ENCODE measurements around the gene GTF3C4.
"Not testable (repeated sequence)": the region's sequence is repeated elsewhere in the genome, so short reads cannot be mapped to it uniquely, and the experiment has no call there.

GTF3C4 gene

DNA sequence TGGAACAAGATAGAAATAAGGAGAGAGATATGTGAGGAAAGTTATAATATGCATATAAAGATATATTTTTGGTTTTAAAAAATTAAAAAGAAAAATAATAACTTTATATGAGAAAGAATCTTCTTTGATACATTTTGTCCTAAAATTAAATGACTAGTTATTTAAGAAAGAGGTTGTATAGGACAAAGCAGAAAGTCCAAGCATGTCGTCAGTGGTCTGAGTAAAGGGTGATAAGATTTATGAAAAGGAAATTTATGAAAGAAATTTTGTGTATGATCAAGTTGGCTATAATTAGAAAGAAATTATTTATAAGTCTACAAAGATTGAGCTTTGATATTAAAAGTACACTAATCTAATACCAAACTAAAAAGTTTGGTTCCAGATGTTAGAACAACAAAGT lies 32.0 kb downstream of the GTF3C4 start:
- DNase-seq (ENCODE audit: low read depth) = no peak

DNA sequence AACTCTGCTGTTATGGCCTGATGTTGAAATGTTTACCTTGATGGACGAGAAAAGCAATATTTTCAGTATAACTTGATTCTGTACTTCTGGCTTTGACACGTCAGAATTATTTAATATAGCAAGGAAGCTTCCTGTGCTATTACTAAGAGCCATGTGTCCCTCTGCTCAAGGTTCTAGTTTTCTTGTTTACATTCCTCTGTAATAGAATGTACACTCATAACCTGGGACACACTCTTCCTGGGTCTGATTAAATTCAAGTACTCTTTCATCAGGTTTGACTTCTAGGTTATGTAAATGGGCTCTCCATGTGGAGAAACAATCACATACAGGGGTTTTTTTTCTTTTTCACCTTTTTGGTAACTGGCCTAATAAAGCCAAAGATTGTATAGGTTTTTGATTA lies 33.1 kb downstream of the GTF3C4 start:
- DNase-seq (ENCODE audit: low read depth) = no peak

DNA sequence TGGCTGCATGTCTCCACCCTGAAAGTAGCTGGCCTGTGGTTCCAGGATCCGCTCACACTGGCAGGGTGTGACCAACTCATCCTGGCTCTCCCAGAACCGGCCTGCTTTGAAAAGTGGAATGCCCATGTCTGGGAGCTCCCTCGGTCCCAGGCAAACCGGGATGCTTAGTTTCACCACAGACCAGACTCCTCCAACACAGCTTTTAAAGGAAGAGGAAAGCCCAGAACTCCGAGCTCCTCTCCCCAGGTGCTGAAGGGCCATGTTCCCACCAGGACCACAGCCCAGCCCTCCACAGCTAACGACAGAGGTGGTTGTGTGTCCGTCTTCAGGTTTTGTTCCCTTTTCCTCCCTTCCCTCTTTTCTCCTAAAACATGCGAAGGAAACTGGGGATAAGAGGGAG lies 38.0 kb downstream of the GTF3C4 start:
- DNase-seq (ENCODE audit: low read depth) = no peak

DNA sequence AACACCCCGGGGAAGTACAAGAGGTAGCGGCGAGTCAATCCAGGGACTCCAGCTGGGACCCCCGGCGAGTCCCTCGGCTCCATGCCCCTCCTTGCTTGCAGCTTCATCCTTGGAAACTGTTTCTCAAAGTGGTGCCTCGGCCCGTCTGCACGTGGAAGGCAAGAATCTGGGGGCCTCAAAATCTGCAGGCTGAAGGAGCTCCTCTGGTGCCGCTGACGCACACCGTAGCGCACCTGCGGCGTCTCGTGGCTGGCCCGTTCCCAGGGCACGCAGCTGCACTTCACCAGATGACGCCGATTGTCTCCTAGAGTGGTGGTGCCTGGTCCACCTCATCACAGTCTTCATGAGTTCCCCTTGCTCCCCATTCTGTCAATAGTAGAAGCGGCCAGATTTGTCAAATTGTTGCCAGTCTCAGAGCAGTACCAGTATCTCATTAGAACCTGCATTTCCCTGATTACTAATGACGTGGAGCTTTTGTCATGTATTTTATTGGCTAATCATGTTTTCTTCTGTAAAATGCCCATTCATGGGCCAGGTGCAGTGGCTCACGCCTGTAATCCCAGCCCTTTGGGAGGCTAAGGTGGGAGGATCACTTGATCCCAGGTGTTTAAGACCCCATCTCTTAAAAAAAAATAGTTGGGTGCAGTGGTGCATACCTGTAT lies 38.6 kb downstream of the GTF3C4 start:
- DNase-seq (ENCODE audit: low read depth) = no peak

DNA sequence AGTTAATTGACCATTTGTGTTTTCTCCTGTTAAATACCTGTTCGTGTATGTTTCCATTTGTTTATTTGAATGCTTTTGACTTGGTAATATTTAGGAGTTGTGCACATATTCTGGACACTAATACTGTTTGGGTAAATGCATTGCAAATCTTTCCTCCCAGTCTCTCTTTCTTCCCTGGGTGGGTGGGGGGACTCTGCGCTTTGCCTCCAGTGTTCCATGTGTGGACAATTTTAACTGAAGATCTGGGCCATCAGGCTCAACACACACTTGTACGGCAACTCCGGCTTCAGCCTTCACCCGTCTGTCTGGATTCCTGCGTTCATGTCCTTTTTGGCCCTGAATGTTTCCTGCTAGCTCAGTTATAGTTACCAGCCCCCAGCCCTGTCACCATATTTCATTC lies 40.1 kb downstream of the GTF3C4 start:
- no peak for DNase-seq (ENCODE audit: low read depth)

DNA sequence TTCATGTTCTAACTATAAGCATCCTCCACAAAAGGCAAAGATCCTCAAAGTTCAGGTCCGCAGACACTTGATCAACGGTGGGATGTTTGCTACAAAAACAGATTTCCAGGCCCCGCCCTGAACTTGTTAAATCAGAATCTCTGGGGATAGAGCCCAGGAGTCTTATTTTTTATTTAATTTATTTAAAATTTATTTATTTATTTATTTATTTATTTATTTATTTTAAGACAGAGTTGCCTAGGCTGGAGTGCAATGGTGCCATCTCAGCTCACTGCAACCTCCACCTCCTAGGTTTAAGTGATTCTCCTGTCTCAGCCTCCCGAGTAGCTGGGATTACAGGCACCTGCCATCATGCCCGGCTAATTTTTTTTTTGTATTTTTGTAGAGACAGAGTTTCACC lies 40.9 kb downstream of the GTF3C4 start:
- DNase-seq (ENCODE audit: low read depth) = not testable (repeated sequence)

GRCh38 chr9:132711846-132712245 lies 41.6 kb downstream of the GTF3C4 start:
- no peak for DNase-seq (ENCODE audit: low read depth)

DNA sequence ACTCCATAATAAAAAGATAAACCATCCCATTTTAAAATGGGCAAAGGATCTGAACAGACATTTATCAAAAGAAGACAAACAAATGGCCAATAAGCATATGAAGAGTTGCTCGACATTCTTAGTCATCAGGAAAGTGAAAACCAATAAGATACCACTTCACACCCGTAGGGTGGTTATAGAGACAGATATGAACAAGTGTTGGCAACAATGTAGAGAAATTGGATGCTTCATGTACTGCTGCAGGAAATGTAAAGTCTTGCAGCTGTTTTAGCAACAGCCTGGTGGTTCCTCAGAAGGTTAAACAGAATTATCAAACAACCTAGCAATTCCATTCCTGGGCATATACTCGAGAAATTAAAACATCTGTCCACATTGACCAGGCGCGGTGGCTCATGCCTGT lies 42.5 kb downstream of the GTF3C4 start:
- no peak for DNase-seq (ENCODE audit: low read depth)

DNA sequence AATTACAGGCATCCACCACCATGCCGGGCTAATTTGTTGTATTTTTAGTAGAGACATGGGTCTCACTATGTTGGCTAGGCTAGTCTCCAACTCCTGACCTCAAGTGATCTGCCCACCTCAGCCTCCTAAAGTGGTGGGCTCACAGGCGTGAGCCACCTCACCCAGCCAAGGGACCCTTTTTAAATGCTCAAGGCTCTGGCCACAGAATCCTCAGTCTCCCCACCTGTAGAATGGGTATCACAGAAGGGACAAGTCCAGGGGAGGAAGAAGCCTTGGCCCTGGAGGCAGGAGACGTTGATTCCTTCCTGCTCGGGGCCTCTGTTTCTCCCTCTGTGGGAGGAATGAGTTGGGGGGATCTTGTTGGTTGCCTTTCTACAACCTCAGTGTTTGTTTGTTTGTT lies 45.7 kb downstream of the GTF3C4 start:
- no peak for DNase-seq (ENCODE audit: low read depth)

- no peak for DNase-seq (ENCODE audit: low read depth)
Observed at GRCh38 chr9:132717326-132717945, 47.2 kb downstream of the GTF3C4 start.

DNA sequence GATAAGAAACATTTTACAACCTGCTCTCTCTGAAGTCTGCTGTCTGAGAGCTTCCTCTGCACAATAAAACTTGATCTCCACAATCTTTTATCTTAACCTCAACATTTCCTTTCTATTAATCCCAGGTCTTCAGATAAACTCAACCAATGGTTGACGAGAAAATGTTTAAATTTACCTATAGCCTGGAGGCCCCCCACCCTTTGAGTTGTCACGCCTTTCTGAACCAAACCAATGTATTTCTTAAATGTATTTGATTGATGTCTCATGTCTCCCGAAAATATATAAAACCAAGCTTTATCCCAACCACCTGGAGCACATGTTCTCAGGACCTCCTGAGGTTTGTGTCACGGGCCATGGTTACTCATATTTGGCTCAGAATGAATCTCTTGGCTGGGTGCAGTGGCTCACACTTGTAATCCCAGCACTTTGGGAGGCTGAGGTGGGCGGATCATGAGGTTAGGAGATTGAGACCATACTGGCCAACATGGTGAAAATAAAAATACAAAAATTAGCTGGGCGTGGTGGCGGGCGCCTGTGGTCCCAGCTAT lies 48.2 kb downstream of the GTF3C4 start:
- not testable (repeated sequence) for DNase-seq (ENCODE audit: low read depth)

DNA sequence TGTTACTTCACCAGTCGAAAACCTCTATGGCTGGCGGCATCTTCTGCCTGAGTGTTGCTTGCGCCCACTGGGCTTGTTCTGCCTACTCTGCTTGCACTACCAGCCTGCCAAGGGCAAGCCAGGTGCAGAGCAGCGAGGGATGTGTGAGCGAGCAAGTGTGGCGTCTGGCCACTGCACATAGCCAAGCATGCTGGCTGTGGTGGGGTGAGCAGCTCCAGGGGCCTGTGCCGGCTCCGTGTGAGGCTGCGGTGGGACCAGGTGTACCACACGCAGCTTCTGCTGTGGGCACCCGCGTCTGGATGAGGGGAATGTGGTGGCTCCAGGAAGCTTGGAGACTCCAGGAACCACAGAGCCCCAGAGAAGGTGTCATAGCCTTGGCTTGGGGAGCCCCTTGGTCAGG lies 51.4 kb downstream of the GTF3C4 start:
- no peak for DNase-seq (ENCODE audit: low read depth)

DNA sequence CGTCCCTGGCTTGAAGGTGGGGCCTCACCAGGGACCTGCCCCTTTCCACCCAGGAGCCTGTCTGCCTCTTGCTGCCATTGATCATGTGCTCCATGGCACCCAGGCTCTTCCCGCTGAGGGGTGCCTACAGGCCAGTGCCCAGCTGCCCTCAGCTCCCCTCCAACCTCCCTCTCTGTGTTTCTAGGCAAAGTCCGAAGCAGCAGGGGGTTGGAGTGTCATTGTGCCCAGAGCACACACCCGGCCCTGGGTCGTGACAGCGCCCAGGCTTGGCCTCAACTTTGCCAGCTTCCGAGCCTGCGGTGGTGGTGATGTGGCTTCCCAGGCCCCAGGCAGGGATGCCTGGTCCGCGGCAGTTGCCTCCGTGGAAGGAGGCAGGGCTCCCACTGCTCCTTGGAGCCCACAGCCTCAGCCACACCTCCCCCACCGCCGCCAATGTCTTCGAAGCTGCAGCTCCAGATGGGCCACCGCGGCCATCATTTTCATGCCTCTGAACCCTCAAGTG lies 52.4 kb downstream of the GTF3C4 start:
- no peak for DNase-seq (ENCODE audit: low read depth)

DNA sequence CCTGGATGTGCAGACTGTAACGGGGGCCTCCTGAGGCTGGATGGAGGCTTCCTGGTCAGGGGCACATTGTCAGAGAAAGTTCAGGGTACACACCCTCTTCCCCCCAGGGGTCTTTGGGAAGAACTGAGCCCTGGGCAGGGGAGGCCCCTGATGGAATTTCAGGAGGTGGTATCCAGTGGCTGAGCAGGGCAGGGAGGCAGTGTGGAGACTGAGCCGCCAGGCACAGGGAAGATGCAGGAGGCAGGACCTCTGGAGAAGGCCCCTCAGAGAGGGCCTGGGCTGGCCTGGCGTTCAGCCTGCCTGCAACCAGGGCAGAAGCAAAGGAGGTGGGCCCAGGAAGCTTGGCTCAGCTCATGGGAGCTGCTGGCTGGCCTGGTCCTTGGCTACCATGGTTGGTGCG lies 53.5 kb downstream of the GTF3C4 start:
- DNase-seq (ENCODE audit: low read depth) = no peak

- no peak for DNase-seq (ENCODE audit: low read depth)
Observed at GRCh38 chr9:132725306-132725705, 55.0 kb downstream of the GTF3C4 start.

DNA sequence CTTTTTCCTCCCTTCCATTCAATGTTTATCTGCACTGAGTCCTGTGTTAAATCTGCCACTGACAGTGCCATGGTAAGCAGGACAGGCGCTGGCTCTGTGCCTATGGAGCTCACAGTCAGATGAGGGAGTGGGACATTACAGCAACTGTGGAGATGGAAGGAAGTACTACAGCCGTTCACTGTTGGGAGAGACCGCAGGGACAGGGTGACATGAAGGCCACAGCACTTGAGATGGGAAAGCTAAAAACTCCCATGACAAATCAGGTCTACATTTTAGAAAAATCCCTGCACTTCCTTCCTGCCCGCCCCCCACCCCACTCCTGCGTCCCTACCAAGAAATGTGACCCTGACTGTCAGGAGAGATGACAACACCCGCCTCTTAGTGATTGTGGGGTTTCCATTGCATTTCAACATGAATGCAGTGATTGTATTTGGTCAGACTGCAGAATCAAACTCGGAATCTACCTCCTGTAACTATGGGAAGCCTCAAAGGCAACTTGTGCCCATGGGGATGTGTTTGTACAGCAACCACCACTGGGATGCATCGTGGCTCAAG lies 56.4 kb downstream of the GTF3C4 start:
- no peak for DNase-seq (ENCODE audit: low read depth)

DNA sequence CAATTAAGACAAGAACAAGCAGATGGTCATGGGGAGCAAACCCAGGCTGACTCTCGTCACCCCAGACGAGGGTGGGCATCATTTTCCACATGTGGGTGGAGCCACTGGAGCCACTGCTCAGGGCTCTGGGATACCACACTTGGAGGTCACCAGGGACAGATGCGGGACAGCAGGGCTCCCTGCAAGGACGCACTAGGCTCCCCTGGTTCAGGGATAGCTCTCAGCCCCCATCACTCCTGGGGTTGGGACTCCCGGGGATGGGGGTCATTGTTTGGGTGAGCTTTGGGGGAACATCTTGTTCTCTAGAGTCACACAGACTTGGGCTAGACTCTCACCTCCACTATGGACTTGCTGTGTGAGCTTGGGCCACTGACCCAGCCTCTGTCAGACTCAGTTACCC lies 57.8 kb downstream of the GTF3C4 start:
- DNase-seq (ENCODE audit: low read depth) = no peak

- DNase-seq (ENCODE audit: low read depth) = no peak
Observed at GRCh38 chr9:132728497-132728896, 58.2 kb downstream of the GTF3C4 start.

- no peak for DNase-seq (ENCODE audit: low read depth)
Observed at GRCh38 chr9:132729235-132729890, 59.1 kb downstream of the GTF3C4 start.

- no peak for DNase-seq (ENCODE audit: low read depth)
Observed at GRCh38 chr9:132730054-132731033, 60.1 kb downstream of the GTF3C4 start.

DNA sequence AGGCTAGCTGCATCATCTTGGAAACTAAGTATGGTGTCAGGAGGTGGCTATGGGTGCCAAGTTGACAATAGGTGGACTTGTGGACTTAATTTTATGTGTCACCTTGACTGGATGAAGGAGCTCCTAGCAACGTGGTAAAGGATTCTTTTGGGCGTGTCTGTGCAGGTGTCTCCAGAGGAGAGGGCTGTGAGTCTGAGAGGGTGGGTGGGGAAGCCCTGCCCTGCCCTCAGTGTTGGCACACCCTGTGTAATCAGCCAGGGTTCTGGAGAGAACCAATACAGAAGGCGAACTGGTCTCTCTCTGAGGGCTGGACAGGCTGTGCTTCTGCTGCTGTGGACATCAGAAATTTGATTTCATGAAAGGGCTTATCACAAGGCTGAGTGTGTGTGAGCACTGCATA lies 61.0 kb downstream of the GTF3C4 start:
- no peak for DNase-seq (ENCODE audit: low read depth)
